Astrocyte (in vitro differentiated cells and primary cell): Measurements from ENCODE around the gene LAMA1. TPM values are rescaled to one million over a fixed set of nuclear protein-coding genes. Genes with fewer than 3 reads are reported as not detected.

Experiments used
- DNase-seq: peaks from one replicate; pipeline ENCODE4 v3.0.0-alpha.2; 2010; ENCODE audit warnings: low read depth
- FAIRE-seq: peaks from 2 replicates; lab custom pipeline; 2011; peaks lifted over from hg19 to GRCh38; lab: Jason Lieb, UNC
- H2AFZ ChIP-seq: 2 replicates; pipeline ENCODE4 v1.6.0; 2012; ENCODE audit warnings: low read depth, low read length, inconsistent platforms
- H3K27ac ChIP-seq: 2 replicates; pipeline ENCODE4 v1.5.1; 2011; ENCODE audit warnings: low read depth, low read length, inconsistent platforms
- H3K27me3 ChIP-seq: 2 replicates; pipeline ENCODE4 v1.6.0; 2011; ENCODE audit warnings: low read length, inconsistent platforms; ENCODE audit not compliant: insufficient read depth
- H3K36me3 ChIP-seq: 2 replicates; pipeline ENCODE4 v1.5.1; 2011; ENCODE audit warnings: low read length, inconsistent platforms; ENCODE audit not compliant: insufficient read depth
- H3K4me1 ChIP-seq: 2 replicates; pipeline ENCODE4 v1.5.1; 2011; ENCODE audit warnings: low read length, inconsistent platforms; ENCODE audit not compliant: insufficient read depth
- H3K4me2 ChIP-seq: 2 replicates; pipeline ENCODE4 v1.6.0; 2012; ENCODE audit warnings: low read length, inconsistent platforms
- H3K4me3 ChIP-seq: 2 replicates; pipeline ENCODE4 v1.5.1; 2011; ENCODE audit warnings: low read depth, mild to moderate bottlenecking, low read length, inconsistent platforms; ENCODE audit not compliant: insufficient read depth
- H3K79me2 ChIP-seq: 2 replicates; pipeline ENCODE4 v1.6.0; 2012; ENCODE audit warnings: mild to moderate bottlenecking, low read length, inconsistent platforms; ENCODE audit not compliant: insufficient read depth
- H3K9ac ChIP-seq: 2 replicates; pipeline ENCODE4 v1.6.0; 2012; ENCODE audit warnings: mild to moderate bottlenecking, low read length, inconsistent platforms
- H3K9me3 ChIP-seq: 2 replicates; pipeline ENCODE4 v1.5.1; 2012; ENCODE audit warnings: low read depth, mild to moderate bottlenecking, low read length, inconsistent platforms; ENCODE audit not compliant: insufficient read depth
- H4K20me1 ChIP-seq: 2 replicates; pipeline ENCODE4 v1.6.0; 2012; ENCODE audit warnings: low read length, inconsistent platforms; ENCODE audit not compliant: insufficient read depth
- H3K27ac Mint-ChIP-seq: one replicate; pipeline ENCODE4 v1.8.0; 2021; ENCODE audit warnings: mild to moderate bottlenecking, mixed read lengths; ENCODE audit not compliant: unreplicated experiment
- H3K27me3 Mint-ChIP-seq: one replicate; pipeline ENCODE4 v1.8.0; 2021; ENCODE audit warnings: low read depth, mixed read lengths; ENCODE audit not compliant: unreplicated experiment
- H3K36me3 Mint-ChIP-seq: one replicate; pipeline ENCODE4 v1.8.0; 2021; ENCODE audit warnings: low read depth, mixed read lengths; ENCODE audit not compliant: unreplicated experiment
- H3K4me1 Mint-ChIP-seq: one replicate; pipeline ENCODE4 v1.8.0; 2021; ENCODE audit warnings: low read depth, mixed read lengths; ENCODE audit not compliant: unreplicated experiment
- H3K4me3 Mint-ChIP-seq: one replicate; pipeline ENCODE4 v1.8.0; 2021; ENCODE audit warnings: mild to moderate bottlenecking, moderate library complexity, mixed read lengths; ENCODE audit not compliant: unreplicated experiment
- H3K9me3 Mint-ChIP-seq: one replicate; pipeline ENCODE4 v1.8.0; 2021; ENCODE audit warnings: mild to moderate bottlenecking, mixed read lengths; ENCODE audit not compliant: unreplicated experiment
- CTCF ChIP-seq: IDR thresholded peaks from 2 replicates; pipeline ENCODE4 v1.5.1; 2011; ENCODE audit warnings: low read depth, mild to moderate bottlenecking, inconsistent platforms, low read length, moderate library complexity; ENCODE audit not compliant: insufficient read depth
- EZH2 ChIP-seq: IDR thresholded peaks from 2 replicates; pipeline ENCODE4 v1.6.1; 2012; ENCODE audit warnings: mild to moderate bottlenecking, low read length, inconsistent platforms; ENCODE audit not compliant: insufficient read depth
- total RNA-seq: library from RNA; stranded (reverse); gene quantifications from 2 replicates; pipeline ENCODE4 v1.2.1, GENCODE V29; 2021

LAMA1 gene
- total RNA-seq, 1 donor from 2014 or later = 17.4 TPM

- H3K4me3 ChIP-seq = no peak overlapping the region
- no peak overlapping the region for H2AFZ ChIP-seq
- H4K20me1 ChIP-seq = no peaks in the 10 kb centered on the region
- H3K4me1 ChIP-seq = no peaks in the 10 kb centered on the region
- no peak for FAIRE-seq
- peaks cover 18% of the 10 kb centered on the region for H3K4me1 Mint-ChIP-seq
- TF ChIP-seq EZH2 = no peak
- no peak for TF ChIP-seq CTCF
- H3K27ac ChIP-seq = no peak overlapping the region
- H3K4me3 Mint-ChIP-seq = no peak overlapping the region
- H3K79me2 ChIP-seq = no peaks in the 10 kb centered on the region
- H3K36me3 ChIP-seq = no peaks in the 10 kb centered on the region
- H3K4me2 ChIP-seq = no peak overlapping the region
- no peaks in the 10 kb centered on the region for H3K27me3 ChIP-seq
- no peaks in the 10 kb centered on the region for H3K36me3 Mint-ChIP-seq
- H3K9ac ChIP-seq = no peak overlapping the region
- H3K27me3 Mint-ChIP-seq = no peaks in the 10 kb centered on the region
- H3K27ac Mint-ChIP-seq = no peak overlapping the region
- no peaks in the 10 kb centered on the region for H3K9me3 Mint-ChIP-seq
- H3K9me3 ChIP-seq = no peaks in the 10 kb centered on the region
- DNase-seq = no peak
These were observed 124.8 kb downstream of the LAMA1 start for GRCh38 chr18:6992761-6993160.

- Histone ChIP-seq H3K9me3 (no peaks in the 10 kb centered on the region), H3K4me1 (no peaks in the 10 kb centered on the region), H3K36me3 (no peaks in the 10 kb centered on the region), H3K4me2 (no peak overlapping the region), H3K4me3 (no peak overlapping the region), H3K27me3 (no peaks in the 10 kb centered on the region), H4K20me1 (no peaks in the 10 kb centered on the region), H2AFZ (no peak overlapping the region), H3K27ac (no peak overlapping the region), H3K79me2 (no peaks in the 10 kb centered on the region), H3K9ac (no peak overlapping the region)
- H3K4me1 Mint-ChIP-seq = no peaks in the 10 kb centered on the region
- H3K4me3 Mint-ChIP-seq = no peak overlapping the region
- no peak for TF ChIP-seq CTCF
- TF ChIP-seq EZH2 = no peak
- FAIRE-seq = no peak
- H3K9me3 Mint-ChIP-seq = no peaks in the 10 kb centered on the region
- no peak overlapping the region for H3K27ac Mint-ChIP-seq
- H3K27me3 Mint-ChIP-seq = no peaks in the 10 kb centered on the region
- H3K36me3 Mint-ChIP-seq = peaks cover 3% of the 10 kb centered on the region
- no peak for DNase-seq
These were observed 134.2 kb downstream of the LAMA1 start for GRCh38 chr18:6983366-6983765.

GRCh38 chr18:6982398-6982797 is 135.2 kb downstream of the LAMA1 start:
- Histone ChIP-seq H3K9me3 (no peaks in the 10 kb centered on the region), H3K4me2 (no peak overlapping the region), H2AFZ (no peak overlapping the region), H3K79me2 (no peaks in the 10 kb centered on the region), H4K20me1 (no peaks in the 10 kb centered on the region), H3K9ac (no peak overlapping the region), H3K27me3 (no peaks in the 10 kb centered on the region), H3K27ac (no peak overlapping the region), H3K4me3 (no peak overlapping the region), H3K4me1 (no peaks in the 10 kb centered on the region), H3K36me3 (no peaks in the 10 kb centered on the region)
- no peak overlapping the region for H3K27ac Mint-ChIP-seq
- H3K27me3 Mint-ChIP-seq = peaks cover 2% of the 10 kb centered on the region
- no peak overlapping the region for H3K4me3 Mint-ChIP-seq
- peaks cover 7% of the 10 kb centered on the region for H3K36me3 Mint-ChIP-seq
- no peaks in the 10 kb centered on the region for H3K9me3 Mint-ChIP-seq
- no peaks in the 10 kb centered on the region for H3K4me1 Mint-ChIP-seq
- DNase-seq = no peak
- TF ChIP-seq CTCF = no peak
- no peak for TF ChIP-seq EZH2
- no peak for FAIRE-seq
